Keratinocyte (primary cell): Measurements from ENCODE around the gene RASGRP3.

Experiments
- CTCF ChIP-seq, 3 experiments: IDR thresholded peaks in 1 of 3; conservative IDR thresholded peaks in 1 of 3; optimal IDR thresholded peaks in 1 of 3; 2 replicates in 2 of 3; 3 replicates in 1 of 3; pipeline versions ENCODE3 to v1.5.1; 2011; ENCODE audit warnings: low read length in 3 of 3, mild to moderate bottlenecking in 3 of 3, moderate library complexity in 2 of 3, control low read depth in 1 of 3, inconsistent platforms in 1 of 3; ENCODE audit not compliant: insufficient read depth in 2 of 3; ENCODE audit errors: extremely low read depth in 1 of 3
- EZH2 ChIP-seq: IDR thresholded peaks from one replicate; pipeline ENCODE4 v1.6.1; 2012; ENCODE audit warnings: inconsistent platforms, mild to moderate bottlenecking, low read length, moderate library complexity

GRCh38 chr2:33529771-33530481 is 53.5 kb downstream of the RASGRP3 start:
- no peak for TF ChIP-seq CTCF (optimal IDR thresholded peaks at IDR 0.05 in 1 of 3, IDR thresholded peaks at IDR 0.05 in 1 of 3, conservative IDR thresholded peaks at IDR 0.05 in 1 of 3; ENCODE audit: extremely low read depth in 1 of 3, insufficient read depth in 2 of 3, low read length in 3 of 3)
- TF ChIP-seq EZH2: no peak
